Chondrocyte (in vitro differentiated cells): ENCODE results near the gene SLC27A2. TPM values are rescaled to one million over a fixed set of nuclear protein-coding genes. Genes with fewer than 3 reads are reported as not detected.

Experiments used
- DNase-seq: peaks from one replicate; pipeline ENCODE4 v3.0.0; 2021; ENCODE audit warnings: mixed read lengths, low spot score
- H3K27ac Mint-ChIP-seq: one replicate; pipeline ENCODE4 v1.8.0; 2021; ENCODE audit warnings: mild to moderate bottlenecking, moderate library complexity, mixed read lengths; ENCODE audit not compliant: unreplicated experiment
- H3K27me3 Mint-ChIP-seq: 2 replicates; pipeline ENCODE4 v1.8.0; 2021; ENCODE audit warnings: low read depth, mixed read lengths
- H3K36me3 Mint-ChIP-seq: 2 replicates; pipeline ENCODE4 v1.8.0; 2021; ENCODE audit warnings: low read depth, mixed read lengths
- H3K4me1 Mint-ChIP-seq: 2 replicates; pipeline ENCODE4 v1.8.0; 2021; ENCODE audit warnings: low read depth, mild to moderate bottlenecking, mixed read lengths
- H3K4me3 Mint-ChIP-seq: one replicate; pipeline ENCODE4 v1.8.0; 2021; ENCODE audit warnings: mild to moderate bottlenecking, moderate library complexity, mixed read lengths; ENCODE audit not compliant: unreplicated experiment
- H3K9me3 Mint-ChIP-seq: 2 replicates; pipeline ENCODE4 v1.8.0; 2021; ENCODE audit warnings: low read depth, mixed read lengths
- CTCF ChIP-seq: fragments of 200-600 bp; sonication (generic); IDR thresholded peaks from 2 replicates; pipeline ENCODE4 v1.5.0; 2021; ENCODE audit warnings: antibody characterized with exemption, mild to moderate bottlenecking, moderate library complexity
- total RNA-seq: library from RNA; stranded (reverse); gene quantifications from 3 replicates; pipeline ENCODE4 v1.2.1, GENCODE V29; 2021

Gene SLC27A2
- total RNA-seq, 1 donor from 2014 or later = not detected

DNA sequence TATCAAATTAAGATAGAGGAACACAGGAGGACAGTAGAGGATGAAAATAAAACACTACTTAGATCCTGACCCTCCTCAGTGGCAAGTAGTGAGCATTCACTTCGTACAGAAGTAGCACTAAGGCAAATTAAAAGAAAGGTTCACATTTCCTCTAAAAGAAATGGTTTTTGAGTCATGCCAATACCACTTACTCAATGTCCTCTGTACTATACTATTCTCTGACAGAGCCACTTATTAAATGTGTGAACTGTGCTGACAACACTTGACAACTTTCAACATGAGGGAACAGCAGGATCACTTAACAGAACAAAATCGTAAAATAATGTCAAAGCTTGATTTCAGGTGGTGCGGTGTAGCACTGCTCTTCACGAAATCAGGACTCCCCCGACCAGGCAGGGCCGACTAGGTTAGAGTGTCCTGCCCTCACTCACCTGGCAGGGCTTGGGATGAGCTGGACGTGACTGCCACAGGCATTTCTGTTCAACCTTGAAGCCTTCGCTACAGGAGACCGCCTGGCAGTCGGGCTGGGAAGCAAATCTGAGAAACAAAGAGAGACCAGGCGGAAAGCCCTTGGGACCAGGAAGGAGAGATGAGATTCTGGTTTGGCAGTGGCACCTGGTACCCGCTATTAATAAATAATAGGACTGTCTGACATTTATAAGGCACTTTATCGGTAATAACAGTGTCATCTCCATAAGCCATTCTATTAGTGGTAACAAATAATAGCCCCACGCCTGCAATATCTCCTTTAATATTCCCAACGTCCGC, 611 bp upstream of the SLC27A2 start:
- H3K9me3 Mint-ChIP-seq = no peaks in the 10 kb centered on the region
- peaks cover 9% of the 10 kb centered on the region for H3K4me1 Mint-ChIP-seq
- TF ChIP-seq CTCF = no peak
- DNase-seq = no peak
- H3K36me3 Mint-ChIP-seq = peaks cover 2% of the 10 kb centered on the region
- H3K4me3 Mint-ChIP-seq = peak overlapping the region; percentile 77
- no peak overlapping the region for H3K27ac Mint-ChIP-seq
- peaks cover 59% of the 10 kb centered on the region for H3K27me3 Mint-ChIP-seq

GRCh38 chr15:50182219-50183013, 420 bp downstream of the SLC27A2 start:
- Mint-ChIP-seq H3K4me1 (peaks cover 9% of the 10 kb centered on the region), H3K36me3 (peaks cover 2% of the 10 kb centered on the region), H3K27me3 (peaks cover 50% of the 10 kb centered on the region), H3K27ac (no peak overlapping the region), H3K9me3 (no peaks in the 10 kb centered on the region), H3K4me3 (peak overlapping the region; percentile 77)
- TF ChIP-seq CTCF = peak; percentile 32
- no peak for DNase-seq

DNA sequence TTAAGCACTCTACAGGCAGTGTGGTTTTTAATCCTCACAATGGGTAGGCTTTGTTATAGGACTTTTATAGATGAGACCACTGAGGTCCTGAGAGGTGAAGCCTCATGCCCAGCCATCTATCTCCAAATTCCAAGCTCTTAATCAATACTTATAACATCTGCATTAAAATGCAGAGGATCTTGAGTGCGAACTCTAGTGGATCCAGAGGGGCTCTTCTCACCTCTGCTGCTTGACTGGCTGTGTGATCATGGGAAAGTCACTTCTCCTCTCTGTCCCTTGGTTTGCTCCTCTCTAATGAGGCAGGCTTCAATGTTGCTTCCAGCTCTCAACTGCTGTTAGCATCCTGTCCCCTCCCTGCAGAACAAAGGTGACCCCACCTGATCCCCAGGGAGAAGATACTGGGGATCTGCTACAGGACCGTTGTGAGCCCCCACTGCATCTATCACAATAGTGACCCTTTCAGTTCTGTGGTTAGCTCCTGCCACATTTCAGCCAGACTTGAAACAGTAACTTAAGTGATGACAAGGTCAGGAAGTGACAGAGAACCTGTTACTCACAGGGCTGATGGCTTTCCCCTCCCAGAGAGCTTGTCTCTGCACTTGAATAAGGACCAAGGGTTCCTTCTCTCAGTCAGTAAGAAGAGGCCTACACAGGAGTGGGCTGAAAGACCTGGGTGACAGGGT, 1.3 kb downstream of the SLC27A2 start:
- Mint-ChIP-seq H3K9me3 (no peaks in the 10 kb centered on the region), H3K4me3 (peak overlapping the region; percentile 77), H3K27ac (no peak overlapping the region), H3K36me3 (peaks cover 2% of the 10 kb centered on the region), H3K4me1 (peaks cover 9% of the 10 kb centered on the region), H3K27me3 (peaks cover 44% of the 10 kb centered on the region)
- TF ChIP-seq CTCF = no peak
- no peak for DNase-seq

GRCh38 chr15:50184863-50185504, 3.0 kb downstream of the SLC27A2 start:
- Mint-ChIP-seq H3K27ac (no peak overlapping the region), H3K4me1 (peaks cover 9% of the 10 kb centered on the region), H3K27me3 (peaks cover 40% of the 10 kb centered on the region), H3K4me3 (no peak overlapping the region), H3K36me3 (peaks cover 4% of the 10 kb centered on the region), H3K9me3 (no peaks in the 10 kb centered on the region)
- no peak for TF ChIP-seq CTCF
- no peak for DNase-seq

DNA sequence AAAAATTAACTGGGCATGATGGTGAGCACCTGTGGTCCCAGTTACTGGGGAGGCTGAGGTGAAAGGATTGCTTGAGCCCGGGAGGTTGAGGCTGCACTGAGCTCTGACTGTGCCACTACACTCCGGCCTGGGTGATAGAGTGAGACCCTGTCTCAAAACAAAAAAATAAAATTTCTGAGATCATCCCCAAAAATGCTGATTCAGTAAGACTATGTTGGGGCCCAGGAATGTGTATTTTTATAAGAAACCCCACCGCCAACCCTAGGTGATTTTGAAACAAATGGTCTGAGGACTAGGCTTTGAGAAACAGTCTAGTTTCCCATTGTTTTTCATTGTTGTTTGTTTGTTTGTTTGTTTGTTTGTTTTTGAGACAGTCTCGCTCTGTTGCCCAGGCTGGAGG, 4.1 kb downstream of the SLC27A2 start:
- no peak for DNase-seq
- Mint-ChIP-seq H3K27ac (no peak overlapping the region), H3K4me1 (peaks cover 9% of the 10 kb centered on the region), H3K9me3 (no peaks in the 10 kb centered on the region), H3K27me3 (peaks cover 32% of the 10 kb centered on the region), H3K4me3 (no peak overlapping the region), H3K36me3 (peaks cover 4% of the 10 kb centered on the region)
- no peak for TF ChIP-seq CTCF
